GM13977 (cell line): ENCODE results near the gene CFAP20DC.
"Not testable (repeated sequence)": the region's sequence is repeated elsewhere in the genome, so short reads cannot be mapped to it uniquely, and the experiment has no call there.

Experiments
- DNase-seq: peaks from one replicate; pipeline ENCODE4 v3.0.0; 2012; ENCODE audit warnings: low spot score
- CTCF ChIP-seq: IDR thresholded peaks from 2 replicates; pipeline ENCODE4 v1.5.1; 2012; ENCODE audit warnings: mild to moderate bottlenecking, control low read depth; ENCODE audit not compliant: insufficient read depth; ENCODE audit errors: extremely low read depth, missing control alignments
- in situ Hi-C: fragments of 300-500 bp; cut with MboI; formaldehyde crosslinking; loops from one replicate; pipeline ENCODE4 v1.12.0; 2022; ENCODE audit warnings: low sequenced_read_pairs, low pct_unique_long_range_greater_than_20kb, mixed read lengths, inconsistent platforms; ENCODE audit not compliant: unreplicated experiment

CFAP20DC gene

GRCh38 chr3:58988041-58988440, 61.8 kb downstream of the CFAP20DC start:
- in situ Hi-C loops, result no loop called here
- no peak for DNase-seq
- TF ChIP-seq CTCF, result no peak

GRCh38 chr3:58986654-58987053, 63.2 kb downstream of the CFAP20DC start:
- no peak for DNase-seq
- in situ Hi-C loops, result no loop called here
- no peak for TF ChIP-seq CTCF

DNA sequence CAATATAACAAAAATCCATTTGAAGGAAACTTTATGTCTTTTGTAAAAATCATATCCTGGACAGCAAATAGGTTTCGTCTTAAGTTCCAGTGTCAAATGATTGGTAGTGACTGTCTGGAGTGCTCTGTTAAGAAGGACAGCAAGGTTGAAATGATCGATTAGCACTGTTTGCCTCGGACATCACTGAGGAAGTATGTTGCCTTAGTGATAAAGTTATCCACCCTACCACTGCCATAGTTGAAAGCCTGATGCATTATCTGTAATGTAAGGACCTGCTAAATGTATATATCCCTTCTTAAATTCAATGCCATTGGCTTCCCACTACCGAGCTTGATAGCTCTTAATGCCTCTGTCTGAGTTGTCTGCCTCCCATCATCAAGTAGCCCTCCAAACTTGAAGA, 70.0 kb downstream of the CFAP20DC start:
- in situ Hi-C loops, result no loop called here
- TF ChIP-seq CTCF, result no peak
- DNase-seq, result no peak

GRCh38 chr3:58973796-58974195, 76.0 kb downstream of the CFAP20DC start:
- no peak for TF ChIP-seq CTCF
- no peak for DNase-seq
- in situ Hi-C loops, result no loop called here

DNA sequence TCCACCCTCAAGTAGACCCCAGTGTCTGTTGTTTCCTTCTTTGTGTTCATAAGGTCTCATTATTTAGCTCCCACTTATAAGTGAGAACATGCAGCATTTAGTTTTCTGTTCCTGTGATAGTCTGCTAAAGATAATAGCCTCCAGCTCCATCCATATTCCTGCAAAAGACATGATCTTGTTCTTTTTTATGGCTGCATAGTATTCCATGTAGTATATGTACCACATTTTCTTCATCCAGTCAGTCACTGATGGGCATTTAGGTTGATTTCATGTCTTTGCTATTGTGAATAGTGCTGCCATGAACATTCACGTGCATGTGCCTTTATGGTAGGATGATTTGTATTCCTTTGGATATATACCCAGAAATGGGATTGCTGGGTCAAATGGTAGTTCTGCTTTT, 82.0 kb downstream of the CFAP20DC start:
- in situ Hi-C loops, DNase-seq: not testable (repeated sequence)

GRCh38 chr3:58965865-58966264, 84.0 kb downstream of the CFAP20DC start:
- in situ Hi-C loops, result no loop called here
- no peak for DNase-seq
- TF ChIP-seq CTCF, result no peak

- in situ Hi-C loops, result no loop called here
- no peak for TF ChIP-seq CTCF
- no peak for DNase-seq
Observed at GRCh38 chr3:58963928-58964503, 85.8 kb downstream of the CFAP20DC start.
